Cardiac fibroblast (primary cell): ENCODE results near the gene ZNF541.

ENCODE experiments used
- DNase-seq, 2 donors: peaks; one replicate each; pipeline versions ENCODE4 v3.0.0 to v3.0.0-alpha.2; 2010; ENCODE audit warnings: low read depth in 2 of 2
- H3K4me3 ChIP-seq, 2 donors: replicated peaks in 1 of 2; 1 replicate in 1 of 2; 2 replicates in 1 of 2; pipeline ENCODE4 v1.5.1; 2011; ENCODE audit warnings: low read depth in 2 of 2, low read length in 2 of 2, mild to moderate bottlenecking in 2 of 2, moderate library complexity in 1 of 2
- CTCF ChIP-seq: IDR thresholded peaks from one replicate; pipeline ENCODE4 v1.5.1; 2011; ENCODE audit warnings: low read depth, mild to moderate bottlenecking, low read length, inconsistent platforms

ZNF541 gene

GRCh38 chr19:47544075-47544474, 28.9 kb downstream of the ZNF541 start:
- H3K4me3 ChIP-seq = no peak overlapping the region
- no peak for TF ChIP-seq CTCF
- DNase-seq = no peak

GRCh38 chr19:47542030-47542475, 30.9 kb downstream of the ZNF541 start:
- H3K4me3 ChIP-seq = no peak overlapping the region
- TF ChIP-seq CTCF = no peak
- peak; percentile 27 to 65 for DNase-seq

- no peak overlapping the region for H3K4me3 ChIP-seq
- no peak for TF ChIP-seq CTCF
- peak in 1 of 2 donors; percentile 13 for DNase-seq
Observed at GRCh38 chr19:47541518-47541917, 31.4 kb downstream of the ZNF541 start.

- no peak overlapping the region for H3K4me3 ChIP-seq
Observed at GRCh38 chr19:47540748-47541147, 32.2 kb downstream of the ZNF541 start.

GRCh38 chr19:47539747-47540311, 33.1 kb downstream of the ZNF541 start:
- no peak for DNase-seq
- no peak overlapping the region for H3K4me3 ChIP-seq
- TF ChIP-seq CTCF = no peak

More at GRCh38 chr19:47540748-47541147, 32.2 kb downstream of the ZNF541 start:
- peak; percentile 53 to 66 for DNase-seq
- TF ChIP-seq CTCF = peak; percentile 41

- H3K4me3 ChIP-seq = no peak overlapping the region
- DNase-seq = no peak
- TF ChIP-seq CTCF = no peak
Observed at GRCh38 chr19:47538812-47539211, 34.1 kb downstream of the ZNF541 start.

GRCh38 chr19:47537493-47537892, 35.5 kb downstream of the ZNF541 start:
- DNase-seq = no peak
- TF ChIP-seq CTCF = no peak
- no peak overlapping the region for H3K4me3 ChIP-seq
